Measurements from ENCODE around the gene IDH3B. TPM values are rescaled to one million over a fixed set of nuclear protein-coding genes. Genes with fewer than 3 reads are reported as not detected.

Gene IDH3B
- total RNA-seq, 1 donor from 2014 or later, result 71.0 TPM

DNA sequence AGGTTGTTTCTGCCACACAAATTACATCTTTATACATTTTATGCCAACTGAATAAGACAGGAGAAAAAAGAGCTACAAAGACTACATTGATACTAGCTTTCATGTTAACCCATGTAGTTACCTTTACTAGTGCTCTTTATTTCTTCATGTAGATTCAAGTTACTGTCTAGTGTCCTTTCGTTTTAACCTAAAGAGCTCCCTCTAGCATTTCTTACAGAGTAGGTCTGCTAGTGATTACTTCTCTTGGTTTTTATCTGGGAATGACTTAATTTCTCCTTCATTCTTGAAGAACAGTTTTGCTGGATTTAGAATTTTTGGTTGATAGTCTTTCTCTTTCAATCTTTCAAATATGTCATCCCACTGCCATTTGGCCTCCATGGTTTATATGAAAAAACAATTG lies 32.8 kb downstream of the IDH3B start:
- Histone ChIP-seq H3K4me3 (no peak overlapping the region), H3K36me3 (no peaks in the 10 kb centered on the region), H3K4me1 (no peaks in the 10 kb centered on the region), H3K27ac (no peak overlapping the region), H3K27me3 (no peaks in the 10 kb centered on the region), H3K9me3 (no peaks in the 10 kb centered on the region)
- DNase-seq (ENCODE audit: extremely low spot score in 2 of 2), result no peak
- TF ChIP-seq, protein P1, sequence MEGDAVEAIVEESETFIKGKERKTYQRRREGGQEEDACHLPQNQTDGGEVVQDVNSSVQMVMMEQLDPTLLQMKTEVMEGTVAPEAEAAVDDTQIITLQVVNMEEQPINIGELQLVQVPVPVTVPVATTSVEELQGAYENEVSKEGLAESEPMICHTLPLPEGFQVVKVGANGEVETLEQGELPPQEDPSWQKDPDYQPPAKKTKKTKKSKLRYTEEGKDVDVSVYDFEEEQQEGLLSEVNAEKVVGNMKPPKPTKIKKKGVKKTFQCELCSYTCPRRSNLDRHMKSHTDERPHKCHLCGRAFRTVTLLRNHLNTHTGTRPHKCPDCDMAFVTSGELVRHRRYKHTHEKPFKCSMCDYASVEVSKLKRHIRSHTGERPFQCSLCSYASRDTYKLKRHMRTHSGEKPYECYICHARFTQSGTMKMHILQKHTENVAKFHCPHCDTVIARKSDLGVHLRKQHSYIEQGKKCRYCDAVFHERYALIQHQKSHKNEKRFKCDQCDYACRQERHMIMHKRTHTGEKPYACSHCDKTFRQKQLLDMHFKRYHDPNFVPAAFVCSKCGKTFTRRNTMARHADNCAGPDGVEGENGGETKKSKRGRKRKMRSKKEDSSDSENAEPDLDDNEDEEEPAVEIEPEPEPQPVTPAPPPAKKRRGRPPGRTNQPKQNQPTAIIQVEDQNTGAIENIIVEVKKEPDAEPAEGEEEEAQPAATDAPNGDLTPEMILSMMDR (IDR thresholded peaks at IDR 0.05), result no peak
- no peak for TF ChIP-seq POLR2A (IDR thresholded peaks at IDR 0.05)
- no peak for TF ChIP-seq POLR2AphosphoS5 (IDR thresholded peaks at IDR 0.05; ENCODE audit: insufficient read depth in 1 of 2, low read depth in 1 of 2)
- intact Hi-C loops (cut with DNase I), result no loop called here

DNA sequence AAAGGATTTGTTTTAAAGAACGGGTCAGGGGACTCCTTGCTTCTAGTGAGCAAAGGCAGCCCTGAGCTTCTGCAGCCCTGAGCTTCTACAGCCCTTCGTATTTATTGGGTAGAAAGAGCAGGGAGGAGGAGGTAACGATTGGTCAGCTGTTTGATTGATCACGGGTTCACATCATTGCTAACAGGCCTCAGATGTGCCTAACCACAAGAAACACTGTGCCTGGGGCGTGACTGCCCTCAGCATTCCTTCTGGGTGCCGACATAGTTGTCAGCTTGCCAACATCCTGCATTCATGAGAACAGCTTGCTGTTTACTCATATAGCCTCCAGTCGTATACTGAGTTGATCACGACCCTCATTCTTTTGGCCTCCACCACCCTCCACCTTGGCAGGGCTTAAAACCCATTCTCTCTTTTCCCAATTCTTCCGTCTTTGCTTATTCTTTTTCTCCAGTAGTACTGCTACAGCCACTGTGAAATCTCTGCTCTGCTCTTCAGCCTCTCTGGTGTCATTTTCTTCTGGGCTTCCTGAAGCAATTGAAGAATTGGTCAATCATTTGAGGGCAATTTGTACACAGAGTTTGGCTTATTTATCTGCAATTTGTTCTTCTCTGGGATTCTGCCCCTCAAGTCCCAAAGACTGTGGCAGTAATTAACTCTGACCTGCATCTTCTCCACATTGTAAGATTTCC lies 37.0 kb downstream of the IDH3B start:
- no peak for TF ChIP-seq POLR2AphosphoS5 (IDR thresholded peaks at IDR 0.05; ENCODE audit: insufficient read depth in 1 of 2, low read depth in 1 of 2)
- H3K9me3 ChIP-seq, result no peaks in the 10 kb centered on the region
- H3K27ac ChIP-seq, result no peak overlapping the region
- H3K4me3 ChIP-seq, result no peak overlapping the region
- H3K36me3 ChIP-seq, result no peaks in the 10 kb centered on the region
- intact Hi-C loops (cut with DNase I), result no loop called here
- DNase-seq (ENCODE audit: extremely low spot score in 2 of 2), result peak in 1 of 2 donors; percentile 46
- H3K27me3 ChIP-seq, result no peaks in the 10 kb centered on the region
- no peaks in the 10 kb centered on the region for H3K4me1 ChIP-seq

DNA sequence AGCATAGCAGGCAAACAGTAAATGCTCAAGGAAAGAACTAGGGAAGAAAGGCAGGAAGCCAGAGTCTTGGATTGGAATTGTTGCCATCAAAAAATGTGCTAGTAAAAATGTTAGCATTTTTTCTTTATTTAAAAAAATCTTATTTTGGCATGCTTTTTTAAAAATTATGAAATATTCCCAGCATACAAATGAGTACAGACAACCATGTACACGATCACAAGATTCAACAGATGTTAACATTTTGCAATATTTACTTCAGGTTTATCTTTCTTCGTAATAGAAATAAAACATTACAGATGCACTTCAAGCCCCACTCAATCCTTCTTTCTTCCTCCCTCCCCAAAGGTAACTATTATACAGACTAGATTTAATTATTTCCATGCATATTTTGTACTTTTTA lies 39.0 kb downstream of the IDH3B start:
- H3K27ac ChIP-seq, result no peak overlapping the region
- intact Hi-C loops (cut with DNase I), result no loop called here

DNA sequence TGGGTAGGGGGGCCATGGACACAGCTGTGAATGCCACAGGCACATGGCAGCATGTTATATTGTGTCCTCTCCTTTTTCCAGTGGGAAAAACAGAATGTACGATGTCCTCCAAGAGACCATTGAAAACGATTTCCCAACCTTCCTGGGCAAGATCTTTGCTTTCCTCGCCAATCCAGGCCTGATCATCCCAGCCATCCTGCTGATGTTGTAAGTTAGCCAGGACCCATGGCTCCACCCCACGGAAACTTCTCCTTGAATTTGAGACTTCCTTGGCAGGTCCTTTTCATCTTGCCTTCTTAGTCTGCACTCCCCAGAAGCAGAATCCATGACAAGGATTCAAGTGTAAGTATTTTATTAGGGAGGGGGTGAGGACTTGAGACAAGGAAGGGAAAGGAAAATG lies 39.8 kb downstream of the IDH3B start:
- Histone ChIP-seq H3K27me3 (no peaks in the 10 kb centered on the region), H3K4me3 (no peak overlapping the region), H3K4me1 (no peaks in the 10 kb centered on the region), H3K27ac (no peak overlapping the region), H3K36me3 (no peaks in the 10 kb centered on the region), H3K9me3 (no peaks in the 10 kb centered on the region)
- intact Hi-C loops (cut with DNase I), result no loop called here
- DNase-seq (ENCODE audit: extremely low spot score in 2 of 2), result no peak
- no peak for TF ChIP-seq POLR2A (IDR thresholded peaks at IDR 0.05)
- TF ChIP-seq, protein P1 (IDR thresholded peaks at IDR 0.05), result no peak
- TF ChIP-seq POLR2AphosphoS5 (IDR thresholded peaks at IDR 0.05; ENCODE audit: insufficient read depth in 1 of 2, low read depth in 1 of 2), result no peak

More for the DNA sequence above, 39.0 kb downstream of the IDH3B start:
- DNase-seq (ENCODE audit: extremely low spot score in 2 of 2), result no peak
- no peaks in the 10 kb centered on the region for H3K27me3 ChIP-seq
- TF ChIP-seq POLR2A (IDR thresholded peaks at IDR 0.05) (no peak), POLR2AphosphoS5 (IDR thresholded peaks at IDR 0.05; ENCODE audit: insufficient read depth in 1 of 2, low read depth in 1 of 2) (no peak)
- no peaks in the 10 kb centered on the region for H3K36me3 ChIP-seq
- no peaks in the 10 kb centered on the region for H3K9me3 ChIP-seq
- no peak overlapping the region for H3K4me3 ChIP-seq
- no peaks in the 10 kb centered on the region for H3K4me1 ChIP-seq

DNA sequence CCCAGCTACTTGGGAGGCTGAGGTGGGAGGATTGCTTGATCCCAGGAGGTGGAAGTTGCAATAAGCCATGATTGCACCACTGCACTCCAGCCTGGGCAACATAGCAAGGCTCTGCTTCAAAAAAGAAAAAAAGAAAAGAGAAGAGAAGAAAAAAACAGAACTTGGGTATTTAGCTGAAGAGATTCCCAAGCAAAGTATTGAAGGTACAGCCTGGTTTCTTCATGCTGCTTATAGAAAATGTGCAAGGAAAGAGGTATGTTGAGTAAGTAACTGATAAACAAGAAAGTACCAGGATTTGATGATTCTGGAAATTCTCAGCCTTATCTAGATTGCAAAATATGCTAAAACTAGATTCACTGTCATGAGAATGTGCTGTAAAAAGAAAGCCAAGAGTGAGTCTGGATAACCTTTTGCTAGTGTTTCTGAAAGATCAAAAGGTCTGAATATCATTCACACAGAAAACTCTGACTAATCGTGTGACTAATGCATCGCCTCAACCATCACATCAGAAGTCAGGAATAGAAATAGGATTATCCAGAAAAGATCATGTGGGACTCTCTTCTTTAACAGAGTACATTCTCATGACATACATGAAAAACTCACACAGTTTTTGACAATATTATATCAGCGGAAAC lies 43.9 kb downstream of the IDH3B start:
- H3K4me1 ChIP-seq, result no peaks in the 10 kb centered on the region
- intact Hi-C loops (cut with DNase I), result no loop called here
- H3K27me3 ChIP-seq, result no peaks in the 10 kb centered on the region
- no peak for TF ChIP-seq POLR2AphosphoS5 (IDR thresholded peaks at IDR 0.05; ENCODE audit: insufficient read depth in 1 of 2, low read depth in 1 of 2)
- no peak for TF ChIP-seq POLR2A (IDR thresholded peaks at IDR 0.05)
- TF ChIP-seq, protein P1 (IDR thresholded peaks at IDR 0.05), result no peak
- H3K27ac ChIP-seq, result no peak overlapping the region
- H3K9me3 ChIP-seq, result no peaks in the 10 kb centered on the region
- no peaks in the 10 kb centered on the region for H3K36me3 ChIP-seq
- no peak for DNase-seq (ENCODE audit: extremely low spot score in 2 of 2)
- no peak overlapping the region for H3K4me3 ChIP-seq

DNA sequence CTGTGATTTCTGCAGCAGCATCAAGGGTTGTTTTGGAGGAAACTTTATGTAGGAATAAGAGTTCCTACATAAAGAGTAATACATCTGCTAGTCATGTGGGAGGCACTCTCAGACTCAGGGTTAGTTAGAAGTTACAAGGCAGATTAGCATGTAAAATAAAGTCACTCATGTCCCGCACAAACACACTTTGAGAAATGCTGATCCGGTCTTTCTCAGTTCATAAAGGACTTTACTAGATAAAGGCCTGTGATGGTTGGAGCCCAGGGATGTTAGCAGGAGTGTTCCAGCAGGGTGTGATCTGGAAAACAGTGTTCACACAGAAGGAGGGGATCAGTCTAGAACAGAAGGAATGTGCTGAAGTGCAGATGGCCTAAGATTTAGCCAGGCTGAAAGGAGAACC lies 44.7 kb downstream of the IDH3B start:
- H3K4me3 ChIP-seq, result no peak overlapping the region
- intact Hi-C loops (cut with DNase I), result no loop called here
- no peaks in the 10 kb centered on the region for H3K36me3 ChIP-seq
- H3K27me3 ChIP-seq, result no peaks in the 10 kb centered on the region
- no peak for DNase-seq (ENCODE audit: extremely low spot score in 2 of 2)
- no peaks in the 10 kb centered on the region for H3K4me1 ChIP-seq
- no peak overlapping the region for H3K27ac ChIP-seq
- TF ChIP-seq, protein P1 (IDR thresholded peaks at IDR 0.05), result no peak
- TF ChIP-seq POLR2A (IDR thresholded peaks at IDR 0.05) (no peak), POLR2AphosphoS5 (IDR thresholded peaks at IDR 0.05; ENCODE audit: insufficient read depth in 1 of 2, low read depth in 1 of 2) (no peak)
- no peaks in the 10 kb centered on the region for H3K9me3 ChIP-seq
